Cortex of kidney (tissue), 1 donor: ENCODE measurements around the gene TBC1D20.
"Not testable (repeated sequence)": the region's sequence is repeated elsewhere in the genome, so short reads cannot be mapped to it uniquely, and the experiment has no call there.

Experiments
- DNase-seq: peaks from one replicate; lab custom pipeline; 2025; lab: John Stamatoyannopoulos, UW

Gene TBC1D20

GRCh38 chr20:462199-462991 lies at the start of gene TBC1D20:
TSS of gene TBC1D20 (minus strand) at chr20:462533. CDS start at chr20:462405, 128 bp downstream.
- DNase-seq = no peak

GRCh38 chr20:510328-511057 lies 48.2 kb upstream of the TBC1D20 start:
- not testable (repeated sequence) for DNase-seq

- DNase-seq = not testable (repeated sequence)
These were observed 46.0 kb upstream of the TBC1D20 start for GRCh38 chr20:508364-508787.

GRCh38 chr20:507761-508332 lies 45.5 kb upstream of the TBC1D20 start:
- DNase-seq = no peak

GRCh38 chr20:507006-507758 lies 44.8 kb upstream of the TBC1D20 start:
- DNase-seq = no peak

GRCh38 chr20:504632-505075 lies 42.3 kb upstream of the TBC1D20 start:
- no peak for DNase-seq

- DNase-seq = no peak
These were observed 40.9 kb upstream of the TBC1D20 start for GRCh38 chr20:503048-503737.

GRCh38 chr20:497979-498378 lies 35.6 kb upstream of the TBC1D20 start:
- DNase-seq = no peak

GRCh38 chr20:496126-496696 lies 33.9 kb upstream of the TBC1D20 start:
- no peak for DNase-seq

- DNase-seq = no peak
These were observed 29.8 kb upstream of the TBC1D20 start for GRCh38 chr20:492159-492558.

- DNase-seq = no peak
These were observed 25.3 kb upstream of the TBC1D20 start for GRCh38 chr20:487655-488054.

- DNase-seq = no peak
These were observed 21.7 kb upstream of the TBC1D20 start for GRCh38 chr20:483815-484644.

- DNase-seq = no peak
These were observed 18.8 kb upstream of the TBC1D20 start for GRCh38 chr20:481167-481566.

- no peak for DNase-seq
These were observed 17.7 kb upstream of the TBC1D20 start for GRCh38 chr20:480044-480443.

- DNase-seq = no peak
These were observed 17.2 kb upstream of the TBC1D20 start for GRCh38 chr20:479487-479886.

GRCh38 chr20:478949-479429 lies 16.7 kb upstream of the TBC1D20 start:
- no peak for DNase-seq

GRCh38 chr20:478010-478948 lies 15.9 kb upstream of the TBC1D20 start:
- no peak for DNase-seq

- DNase-seq = not testable (repeated sequence)
These were observed 14.4 kb upstream of the TBC1D20 start for GRCh38 chr20:476561-477249.
